ENCODE data around the gene TP53TG5. TPM values are rescaled to one million over a fixed set of nuclear protein-coding genes. Genes with fewer than 3 reads are reported as not detected.

The TP53TG5 gene
- total RNA-seq, 1 experiment from 2014 or later = not detected

- DNase-seq (ENCODE audit: low spot score) = peak; percentile 54
- in situ Hi-C loops (cut with HindIII; ENCODE audit: low sequenced_read_pairs) = no loop called here
These were observed 28.3 kb upstream of the TP53TG5 start for GRCh38 chr20:45406260-45407066.

GRCh38 chr20:45405571-45406259 is 27.6 kb upstream of the TP53TG5 start:
- peak; percentile 54 for DNase-seq (ENCODE audit: low spot score)
- in situ Hi-C loops (cut with HindIII; ENCODE audit: low sequenced_read_pairs) = no loop called here

DNA sequence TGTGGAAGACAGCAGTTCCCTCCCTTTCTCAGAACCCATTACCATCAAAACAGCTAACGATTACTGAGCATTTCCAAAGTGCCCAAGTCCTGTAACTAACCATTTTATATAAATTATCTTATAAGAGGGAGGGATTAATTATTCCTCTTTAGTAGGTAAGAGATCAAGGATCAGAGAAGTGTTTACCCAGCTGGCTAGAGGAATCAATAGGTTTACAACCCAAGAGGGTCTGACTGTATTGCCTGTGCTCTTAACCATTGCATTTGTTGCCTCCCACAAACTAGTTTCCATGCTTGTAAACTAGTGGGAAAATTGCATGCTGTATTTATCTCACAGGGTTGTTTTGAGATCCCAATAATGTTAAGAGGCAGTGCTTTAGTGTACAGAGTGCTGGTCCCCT is 26.3 kb upstream of the TP53TG5 start:
- DNase-seq (ENCODE audit: low spot score) = no peak
- in situ Hi-C loops (cut with HindIII; ENCODE audit: low sequenced_read_pairs) = no loop called here

GRCh38 chr20:45402946-45403345 is 24.8 kb upstream of the TP53TG5 start:
- DNase-seq (ENCODE audit: low spot score) = no peak

GRCh38 chr20:45400346-45401031 is 22.4 kb upstream of the TP53TG5 start:
- in situ Hi-C loops (cut with HindIII; ENCODE audit: low sequenced_read_pairs) = no loop called here
- DNase-seq (ENCODE audit: low spot score) = no peak

More at GRCh38 chr20:45402946-45403345, 24.8 kb upstream of the TP53TG5 start:
- in situ Hi-C loops (cut with HindIII; ENCODE audit: low sequenced_read_pairs) = no loop called here

GRCh38 chr20:45399018-45399417 is 20.9 kb upstream of the TP53TG5 start:
- no peak for DNase-seq (ENCODE audit: low spot score)
- in situ Hi-C loops (cut with HindIII; ENCODE audit: low sequenced_read_pairs) = no loop called here

GRCh38 chr20:45395114-45395415 is 16.9 kb upstream of the TP53TG5 start:
- in situ Hi-C loops (cut with HindIII; ENCODE audit: low sequenced_read_pairs) = no loop called here
- DNase-seq (ENCODE audit: low spot score) = no peak

DNA sequence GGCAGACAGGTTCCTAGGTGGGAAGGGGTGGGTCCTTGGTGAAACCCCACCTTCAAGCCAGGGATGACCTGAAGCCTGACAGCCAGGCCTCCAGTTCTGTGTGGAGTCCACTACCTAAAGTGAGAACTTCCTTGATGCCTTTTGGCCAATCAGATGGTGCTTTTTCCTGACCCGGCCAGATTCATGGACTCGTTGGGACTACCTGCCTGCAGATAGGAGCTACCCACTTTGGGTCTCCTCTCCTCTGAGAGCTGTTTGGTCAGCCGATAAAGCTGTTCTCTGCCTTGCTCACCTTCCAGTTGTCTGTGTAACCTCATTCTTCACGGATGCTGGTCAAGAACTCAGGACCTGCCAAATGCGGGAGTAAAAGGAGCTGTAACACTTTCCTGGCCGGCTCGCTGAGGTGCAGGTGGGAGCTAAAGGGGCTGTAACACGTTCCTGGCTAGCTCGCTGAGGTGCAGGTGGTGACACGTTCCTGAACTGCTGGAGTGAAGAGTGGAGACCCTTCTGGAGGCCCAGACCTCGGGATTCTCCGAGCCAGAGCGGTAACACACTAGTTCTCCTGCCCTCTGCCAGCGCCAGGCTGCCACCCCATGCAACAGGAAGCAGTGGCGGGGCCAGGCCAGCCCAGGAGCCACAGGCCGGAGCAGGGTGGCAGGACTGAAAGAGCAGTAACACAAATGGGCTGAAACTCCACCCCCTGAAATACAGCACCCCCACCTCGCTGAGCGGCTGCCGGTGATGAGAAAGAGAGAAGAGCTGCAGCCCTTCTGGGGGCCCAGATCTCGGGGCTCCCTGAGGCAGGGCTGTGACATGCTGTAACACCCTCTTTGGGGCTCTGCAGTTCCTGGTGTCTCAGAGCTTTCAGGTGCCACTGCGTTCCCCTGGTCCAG is 16.3 kb upstream of the TP53TG5 start:
- in situ Hi-C loops (cut with HindIII; ENCODE audit: low sequenced_read_pairs) = no loop called here
- no peak for DNase-seq (ENCODE audit: low spot score)

- no peak for DNase-seq (ENCODE audit: low spot score)
- in situ Hi-C loops (cut with HindIII; ENCODE audit: low sequenced_read_pairs) = no loop called here
These were observed 14.6 kb upstream of the TP53TG5 start for GRCh38 chr20:45392733-45393132.

DNA sequence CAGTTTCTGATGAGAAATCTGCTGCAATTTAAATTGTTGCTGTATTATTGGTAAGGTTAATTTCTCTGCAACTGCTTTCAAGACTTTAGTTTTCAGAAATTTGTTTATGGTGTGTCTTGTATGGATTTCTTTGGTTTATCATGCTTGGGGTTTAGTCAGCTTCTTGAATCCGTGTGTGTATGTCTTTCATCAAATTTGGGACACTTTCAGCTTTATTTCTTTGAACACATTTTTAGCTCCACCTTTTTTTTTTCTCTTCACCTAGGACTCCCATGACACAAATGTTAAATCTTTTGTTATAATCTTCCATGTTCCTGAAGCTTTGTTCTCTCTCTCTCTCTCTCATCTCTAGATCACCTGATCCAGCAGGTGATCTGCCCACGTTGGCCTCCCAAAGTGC is 13.4 kb upstream of the TP53TG5 start:
- no peak for DNase-seq (ENCODE audit: low spot score)
- in situ Hi-C loops (cut with HindIII; ENCODE audit: low sequenced_read_pairs) = no loop called here

DNA sequence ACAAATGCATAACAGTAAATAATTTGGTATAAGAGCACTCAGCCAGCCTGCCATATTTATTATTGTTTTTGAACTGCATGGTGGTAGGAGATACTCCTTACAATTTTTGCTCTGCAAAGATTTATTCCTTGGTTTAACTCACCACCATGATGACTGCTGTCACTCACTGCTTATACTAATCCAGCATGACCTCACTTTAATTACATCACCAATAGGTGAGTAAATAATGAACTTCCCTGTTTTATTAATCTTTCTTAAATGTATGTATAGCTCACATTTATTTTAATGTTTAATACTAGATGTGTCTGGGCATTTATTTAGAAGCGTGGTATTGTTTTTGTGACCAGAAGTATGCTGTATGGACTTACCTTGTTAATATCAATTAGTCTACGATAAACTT is 12.8 kb upstream of the TP53TG5 start:
- in situ Hi-C loops (cut with HindIII; ENCODE audit: low sequenced_read_pairs) = no loop called here

GRCh38 chr20:45387274-45387673 is 9.1 kb upstream of the TP53TG5 start:
- in situ Hi-C loops (cut with HindIII; ENCODE audit: low sequenced_read_pairs) = no loop called here
- no peak for DNase-seq (ENCODE audit: low spot score)

More for the DNA sequence above, 12.8 kb upstream of the TP53TG5 start:
- DNase-seq (ENCODE audit: low spot score) = no peak

GRCh38 chr20:45377269-45377668 is 856 bp downstream of the TP53TG5 start:
- in situ Hi-C loops (cut with HindIII; ENCODE audit: low sequenced_read_pairs) = no loop called here
- DNase-seq (ENCODE audit: low spot score) = no peak

GRCh38 chr20:45374966-45375365 is 3.2 kb downstream of the TP53TG5 start:
- in situ Hi-C loops (cut with HindIII; ENCODE audit: low sequenced_read_pairs) = no loop called here
- DNase-seq (ENCODE audit: low spot score) = no peak

- in situ Hi-C loops (cut with HindIII; ENCODE audit: low sequenced_read_pairs) = no loop called here
- no peak for DNase-seq (ENCODE audit: low spot score)
These were observed 4.0 kb downstream of the TP53TG5 start for GRCh38 chr20:45374101-45374467.

DNA sequence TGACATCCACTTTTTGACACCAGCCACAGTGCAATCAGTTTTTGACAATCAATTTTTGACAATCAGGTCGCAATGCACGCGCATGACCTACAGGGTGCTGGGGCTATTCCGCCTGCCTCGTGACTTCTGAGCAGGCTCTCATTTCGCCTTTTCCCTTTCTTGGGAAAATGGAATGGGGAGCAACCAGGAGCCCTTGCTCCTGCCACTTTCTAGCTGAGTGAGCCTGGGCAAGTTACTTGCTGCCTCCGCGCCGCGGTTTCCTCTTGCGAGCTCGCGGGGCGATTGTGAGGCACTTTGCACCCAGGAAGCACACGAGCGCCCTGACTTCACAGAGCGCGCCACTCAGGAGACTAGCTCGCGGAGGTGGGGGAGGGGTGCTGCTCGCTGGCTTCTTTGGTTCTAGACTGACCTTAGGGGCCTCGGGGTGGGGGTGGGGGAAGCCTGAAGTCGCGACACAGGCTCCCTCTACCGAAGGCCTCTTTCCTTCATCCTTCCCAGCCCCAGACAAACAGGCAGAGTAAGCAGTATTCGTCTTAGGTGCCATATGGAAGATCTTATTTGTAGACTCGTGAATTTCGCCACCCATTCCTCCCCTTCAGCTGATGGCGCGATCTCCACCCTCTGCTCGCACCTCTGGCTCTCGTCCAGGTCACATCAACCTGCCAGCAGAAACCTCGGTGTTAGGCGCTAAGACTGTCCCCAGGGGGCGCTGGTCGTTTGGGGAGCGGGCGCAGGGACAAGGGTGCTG is 4.6 kb downstream of the TP53TG5 start:
- in situ Hi-C loops (cut with HindIII; ENCODE audit: low sequenced_read_pairs) = no loop called here
- DNase-seq (ENCODE audit: low spot score) = peak; percentile 90

DNA sequence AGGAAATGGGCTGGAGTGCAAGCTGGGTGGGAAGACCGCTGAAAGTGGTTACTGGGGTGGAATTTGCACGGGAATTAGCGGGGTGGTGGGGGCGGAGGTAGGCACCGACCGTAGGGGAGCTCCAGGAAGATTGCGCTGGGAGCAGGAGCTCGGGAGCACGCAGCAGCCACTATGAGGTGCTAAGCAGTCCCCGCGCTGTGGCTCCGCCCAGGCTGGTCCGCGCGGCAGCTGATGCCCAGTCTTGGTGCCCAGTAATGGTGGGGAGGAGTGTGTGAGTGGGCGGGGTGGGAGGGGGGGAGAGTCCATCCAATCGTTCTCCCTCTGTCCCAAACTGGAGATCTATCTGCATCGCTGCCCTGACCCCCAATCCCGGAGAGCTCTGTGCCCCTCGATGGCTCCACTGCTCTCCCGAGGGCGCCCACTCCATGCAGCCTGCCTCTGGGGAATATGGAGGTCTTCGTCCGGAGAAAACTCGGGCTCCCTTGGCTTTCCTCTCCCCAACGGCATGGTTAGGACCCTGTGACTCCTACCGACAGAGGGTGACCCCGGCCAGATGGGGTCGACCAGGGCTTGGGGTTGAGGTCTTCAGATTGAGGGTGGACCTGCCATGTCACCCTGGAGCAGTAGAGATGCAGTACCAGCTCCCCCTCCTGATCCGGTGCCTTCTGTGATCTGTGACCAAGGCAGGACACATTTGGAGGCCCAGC is 5.3 kb downstream of the TP53TG5 start:
- DNase-seq (ENCODE audit: low spot score) = peak; percentile 81
- in situ Hi-C loops (cut with HindIII; ENCODE audit: low sequenced_read_pairs) = no loop called here

- no peak for DNase-seq (ENCODE audit: low spot score)
- in situ Hi-C loops (cut with HindIII; ENCODE audit: low sequenced_read_pairs) = no loop called here
These were observed 5.9 kb downstream of the TP53TG5 start for GRCh38 chr20:45372241-45372640.
